GM21529 (cell line): Measurements from ENCODE around the gene HNMT.
"Not testable (repeated sequence)": the region's sequence is repeated elsewhere in the genome, so short reads cannot be mapped to it uniquely, and the experiment has no call there.

Experiments
- ATAC-seq: cut with Tn5 transposase; IDR thresholded peaks from one replicate; pipeline ENCODE4 v1.9.1; 2021; ENCODE audit not compliant: unreplicated experiment

HNMT gene

GRCh38 chr2:138037090-138037489 is 72.8 kb downstream of the HNMT start:
- no peak for ATAC-seq

- no peak for ATAC-seq
Observed at GRCh38 chr2:138040616-138041015, 76.3 kb downstream of the HNMT start.

GRCh38 chr2:138042311-138042710 is 78.0 kb downstream of the HNMT start:
- no peak for ATAC-seq

- ATAC-seq: not testable (repeated sequence)
Observed at GRCh38 chr2:138043588-138043987, 79.3 kb downstream of the HNMT start.

GRCh38 chr2:138058427-138058826 is 94.2 kb downstream of the HNMT start:
- ATAC-seq: no peak

- no peak for ATAC-seq
Observed at GRCh38 chr2:138059487-138060300, 95.4 kb downstream of the HNMT start.

- no peak for ATAC-seq
Observed at GRCh38 chr2:138060301-138060635, 96.0 kb downstream of the HNMT start.

GRCh38 chr2:138061961-138062360 is 97.7 kb downstream of the HNMT start:
- no peak for ATAC-seq

- no peak for ATAC-seq
Observed at GRCh38 chr2:138063181-138063580, 98.9 kb downstream of the HNMT start.
